OCI-LY1 (cell line): Measurements from ENCODE around the gene EPB41.

Experiments used
- H2AFZ ChIP-seq: fragments of 200-600 bp; sonication (generic), shearing (Covaris generic); 2 replicates; pipeline ENCODE4 v1.6.0; 2014; ENCODE audit warnings: antibody characterized with exemption, mild to moderate bottlenecking, low read length
- H3F3A ChIP-seq: fragments of 200-600 bp; sonication (generic), shearing (Covaris generic); 2 replicates; pipeline ENCODE4 v1.6.0; 2014; ENCODE audit warnings: mild to moderate bottlenecking, antibody characterized with exemption, low read length, moderate library complexity; ENCODE audit not compliant: insufficient read depth
- H3K27ac ChIP-seq: fragments of 200-600 bp; sonication (generic); 2 replicates; pipeline ENCODE4 v1.5.1; 2014; ENCODE audit warnings: low read length, mixed run types, mild to moderate bottlenecking, low read depth; ENCODE audit not compliant: poor library complexity, severe bottlenecking
- H3K27me3 ChIP-seq: fragments of 200-600 bp; sonication (generic); 2 replicates; pipeline ENCODE4 v1.6.0; 2014; ENCODE audit warnings: antibody characterized with exemption, mild to moderate bottlenecking, low read length, moderate library complexity; ENCODE audit not compliant: insufficient read depth
- H3K36me3 ChIP-seq: fragments of 200-600 bp; sonication (generic); 2 replicates; pipeline ENCODE4 v1.6.1; 2014; ENCODE audit warnings: mild to moderate bottlenecking, antibody characterized with exemption, low read length, moderate library complexity, mixed read lengths; ENCODE audit not compliant: insufficient read depth
- H3K4me1 ChIP-seq: fragments of 200-600 bp; sonication (generic); 2 replicates; pipeline ENCODE4 v1.5.1; 2014; ENCODE audit warnings: mild to moderate bottlenecking, low read length, moderate library complexity; ENCODE audit not compliant: insufficient read depth, severe bottlenecking
- H3K4me2 ChIP-seq: fragments of 200-600 bp; sonication (generic), shearing (Covaris generic); 2 replicates; pipeline ENCODE4 v1.6.1; 2014; ENCODE audit warnings: low read length
- H3K4me3 ChIP-seq: fragments of 200-600 bp; sonication (generic); 2 replicates; pipeline ENCODE4 v1.5.1; 2014; ENCODE audit warnings: low read length, low read depth, mild to moderate bottlenecking, mixed read lengths; ENCODE audit not compliant: poor library complexity, severe bottlenecking
- H3K79me2 ChIP-seq: fragments of 200-600 bp; shearing (Covaris generic); 2 replicates; pipeline ENCODE4 v1.6.1; 2016; ENCODE audit warnings: mixed run types, low read length, mixed read lengths; ENCODE audit not compliant: insufficient read depth
- H3K9ac ChIP-seq: fragments of 200-600 bp; sonication (generic), shearing (Covaris generic); 2 replicates; pipeline ENCODE4 v1.6.1; 2014; ENCODE audit warnings: mild to moderate bottlenecking, low read length, mixed read lengths
- H3K9me2 ChIP-seq: fragments of 200-600 bp; sonication (generic), shearing (Covaris generic); 2 replicates; pipeline ENCODE4 v1.6.1; 2014; ENCODE audit warnings: low read depth, mild to moderate bottlenecking, low read length, mixed read lengths
- H3K9me3 ChIP-seq: fragments of 200-600 bp; shearing (Covaris generic); 2 replicates; pipeline ENCODE4 v1.6.1; 2014; ENCODE audit warnings: low read length, mixed read lengths
- H4K20me1 ChIP-seq: fragments of 200-600 bp; sonication (generic), shearing (Covaris generic); 2 replicates; pipeline ENCODE4 v1.6.0; 2016; ENCODE audit warnings: mild to moderate bottlenecking, low read length; ENCODE audit not compliant: insufficient read depth
- CTCF ChIP-seq: fragments of 200-600 bp; sonication (generic), shearing (Covaris generic); IDR thresholded peaks from 2 replicates; pipeline ENCODE4 v1.5.1; 2017; ENCODE audit warnings: mild to moderate bottlenecking, antibody characterized with exemption, low read length, moderate library complexity, mixed read lengths
- EZH2 ChIP-seq: fragments of 200-600 bp; sonication (generic), shearing (Covaris generic); IDR thresholded peaks from 2 replicates; pipeline ENCODE4 v1.8.0; 2017; ENCODE audit warnings: borderline replicate concordance, mixed run types, mild to moderate bottlenecking, antibody characterized with exemption, low read length, moderate library complexity, mixed read lengths

Gene EPB41

DNA sequence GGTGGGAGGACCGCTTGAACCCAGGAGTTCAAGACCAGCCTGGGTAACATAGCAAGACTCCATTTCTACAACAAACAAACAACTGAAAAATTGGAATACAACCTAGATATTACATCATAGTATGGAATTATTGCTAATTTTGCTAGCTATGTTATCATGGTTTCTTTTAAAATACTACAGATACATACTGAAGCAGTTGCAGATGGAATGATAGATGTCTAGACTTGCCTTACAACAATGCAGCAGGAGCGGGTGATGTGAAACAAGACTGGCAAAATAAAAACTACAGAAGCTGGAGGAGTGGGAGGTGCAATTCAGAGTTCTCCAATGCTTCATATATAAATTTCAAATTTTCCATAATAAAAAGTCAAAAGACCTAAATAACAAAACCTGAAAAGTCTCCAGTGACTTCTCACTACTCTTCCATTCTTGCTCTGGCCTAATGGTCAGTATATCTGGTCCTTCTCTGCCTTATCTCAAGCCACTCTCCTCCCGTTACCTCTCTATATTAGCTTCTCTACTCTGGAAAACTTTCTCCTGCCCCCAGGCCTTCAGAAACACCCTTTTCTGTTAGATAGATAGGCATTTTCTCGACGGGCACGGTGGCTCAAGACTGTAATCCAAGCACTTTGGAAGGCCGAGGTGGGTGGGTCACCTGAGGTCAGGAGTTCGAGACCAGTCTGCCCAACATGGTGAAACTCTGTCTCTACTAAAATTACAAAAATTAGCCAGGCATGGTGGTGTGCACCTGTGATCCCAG, 237.9 kb downstream of the EPB41 start:
- no peaks in the 10 kb centered on the region for H3K79me2 ChIP-seq
- H3K4me1 ChIP-seq: no peaks in the 10 kb centered on the region
- H3K27ac ChIP-seq: no peak overlapping the region
- H3K4me3 ChIP-seq: no peak overlapping the region
- H3K4me2 ChIP-seq: no peak overlapping the region
- H3K9me3 ChIP-seq: no peaks in the 10 kb centered on the region
- no peaks in the 10 kb centered on the region for H3F3A ChIP-seq
- TF ChIP-seq EZH2 (no peak), CTCF (no peak)
- H2AFZ ChIP-seq: no peak overlapping the region
- no peaks in the 10 kb centered on the region for H3K27me3 ChIP-seq
- no peaks in the 10 kb centered on the region for H4K20me1 ChIP-seq
- no peak overlapping the region for H3K9ac ChIP-seq
- peaks cover 98% of the 10 kb centered on the region for H3K36me3 ChIP-seq
- H3K9me2 ChIP-seq: no peaks in the 10 kb centered on the region

DNA sequence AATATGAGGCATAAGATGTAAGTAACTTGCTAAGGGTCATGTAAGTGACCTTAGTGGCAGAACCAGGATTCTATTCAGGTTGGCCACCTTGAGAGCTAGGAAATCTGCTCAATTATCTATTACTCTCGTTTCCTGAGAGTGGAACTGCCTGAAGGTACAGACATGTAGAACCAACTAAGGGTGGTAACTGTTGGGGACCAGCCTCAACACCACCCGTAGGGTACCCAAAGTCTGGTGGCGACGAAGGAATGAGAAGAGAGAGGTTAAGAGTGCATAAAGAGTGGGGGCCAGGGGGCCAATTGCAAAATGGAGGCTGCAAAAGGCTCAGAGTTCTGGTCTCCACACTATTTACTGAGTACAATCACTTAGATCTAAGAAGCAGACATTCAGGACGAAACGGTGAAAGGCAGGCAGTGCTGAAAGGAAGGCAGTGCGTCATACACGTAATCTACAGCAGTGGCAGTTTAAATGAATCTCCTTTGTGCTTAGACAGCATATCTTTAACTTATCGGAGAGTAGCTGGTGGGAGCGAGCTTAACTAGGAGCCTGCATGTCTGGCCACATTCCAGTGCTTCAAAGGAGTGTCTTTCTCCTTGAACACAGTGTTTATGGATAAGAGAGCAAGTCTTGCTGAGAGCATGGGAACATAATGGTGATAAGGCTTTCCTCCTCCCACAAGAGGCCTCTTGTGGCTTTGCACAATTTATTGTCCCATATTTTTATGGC, 242.3 kb downstream of the EPB41 start:
- no peak overlapping the region for H3K9ac ChIP-seq
- peaks cover 4% of the 10 kb centered on the region; the same call in 1 of the 2 replicates for H3K79me2 ChIP-seq
- H3K27me3 ChIP-seq: no peaks in the 10 kb centered on the region
- no peak for TF ChIP-seq EZH2
- TF ChIP-seq CTCF: no peak
- H3K9me3 ChIP-seq: no peaks in the 10 kb centered on the region
- H3K36me3 ChIP-seq: peaks cover 96% of the 10 kb centered on the region
- no peaks in the 10 kb centered on the region for H3K9me2 ChIP-seq
- no peaks in the 10 kb centered on the region for H4K20me1 ChIP-seq
- H3K4me1 ChIP-seq: no peaks in the 10 kb centered on the region
- no peak overlapping the region for H2AFZ ChIP-seq
- no peaks in the 10 kb centered on the region for H3F3A ChIP-seq
- H3K4me3 ChIP-seq: no peak overlapping the region
- no peak overlapping the region for H3K27ac ChIP-seq
- H3K4me2 ChIP-seq: no peak overlapping the region

- TF ChIP-seq EZH2 (no peak), CTCF (no peak)
Measured at GRCh38 chr1:29157269-29157601, 242.9 kb downstream of the EPB41 start.

More at GRCh38 chr1:29157269-29157601, 242.9 kb downstream of the EPB41 start:
- peaks cover 95% of the 10 kb centered on the region for H3K36me3 ChIP-seq
- no peaks in the 10 kb centered on the region for H3K27me3 ChIP-seq
- no peak overlapping the region for H2AFZ ChIP-seq
- no peaks in the 10 kb centered on the region for H3K4me1 ChIP-seq
- no peaks in the 10 kb centered on the region for H3K9me3 ChIP-seq
- H3K4me3 ChIP-seq: no peak overlapping the region
- no peaks in the 10 kb centered on the region for H3F3A ChIP-seq
- no peaks in the 10 kb centered on the region for H3K9me2 ChIP-seq
- H4K20me1 ChIP-seq: no peaks in the 10 kb centered on the region
- H3K9ac ChIP-seq: no peak overlapping the region
- H3K4me2 ChIP-seq: no peak overlapping the region
- H3K27ac ChIP-seq: no peak overlapping the region
- H3K79me2 ChIP-seq: peaks cover 7% of the 10 kb centered on the region; the same call in 1 of the 2 replicates
